Loucy (cell line): ENCODE measurements around the gene MALT1.

Experiments
- H2AFZ ChIP-seq: fragments of 200-600 bp; sonication (generic); 2 replicates; pipeline ENCODE4 v1.6.0; 2016; ENCODE audit warnings: antibody characterized with exemption, mild to moderate bottlenecking, low read length, moderate library complexity
- H3F3A ChIP-seq: fragments of 200-600 bp; 2 replicates; pipeline ENCODE4 v1.6.0; 2016; ENCODE audit warnings: antibody characterized with exemption, low read depth, mild to moderate bottlenecking
- H3K27me3 ChIP-seq: fragments of 200-600 bp; sonication (generic); 2 replicates; pipeline ENCODE4 v1.6.1; 2014; ENCODE audit warnings: low read length, mild to moderate bottlenecking; ENCODE audit not compliant: insufficient read depth, poor library complexity, severe bottlenecking
- H3K36me3 ChIP-seq: fragments of 200-600 bp; sonication (generic); 2 replicates; pipeline ENCODE4 v1.6.1; 2016; ENCODE audit warnings: low read length; ENCODE audit not compliant: insufficient read depth
- H3K4me1 ChIP-seq: fragments of 200-600 bp; sonication (generic); 2 replicates; pipeline ENCODE4 v1.5.1; 2014; ENCODE audit warnings: low read length, mild to moderate bottlenecking; ENCODE audit not compliant: insufficient read depth, poor library complexity, severe bottlenecking
- H3K4me2 ChIP-seq: fragments of 200-600 bp; sonication (generic); 2 replicates; pipeline ENCODE4 v1.6.0; 2014; ENCODE audit warnings: antibody characterized with exemption, low read length, low read depth, mild to moderate bottlenecking; ENCODE audit not compliant: poor library complexity, severe bottlenecking
- H3K4me3 ChIP-seq: fragments of 200-600 bp; sonication (generic); 2 replicates; pipeline ENCODE4 v1.5.1; 2014; ENCODE audit warnings: low read length, mild to moderate bottlenecking, mixed read lengths; ENCODE audit not compliant: poor library complexity, severe bottlenecking
- H3K79me2 ChIP-seq: fragments of 200-600 bp; sonication (generic); 2 replicates; pipeline ENCODE4 v1.6.1; 2014; ENCODE audit warnings: low read length; ENCODE audit not compliant: insufficient read depth
- H3K9ac ChIP-seq: fragments of 200-600 bp; sonication (generic); 2 replicates; pipeline ENCODE4 v1.6.0; 2014; ENCODE audit warnings: mild to moderate bottlenecking, low read depth, low read length, moderate library complexity; ENCODE audit not compliant: poor library complexity, severe bottlenecking
- H3K9me2 ChIP-seq: fragments of 200-600 bp; sonication (generic); replicated peaks from 2 replicates; pipeline ENCODE4 v1.6.1; 2016; ENCODE audit warnings: low read depth, low read length, mixed read lengths
- H3K9me3 ChIP-seq: fragments of 200-600 bp; sonication (generic); 2 replicates; pipeline ENCODE4 v1.6.1; 2014; ENCODE audit warnings: mild to moderate bottlenecking, antibody characterized with exemption, low read length, low read depth; ENCODE audit not compliant: insufficient read depth
- H4K20me1 ChIP-seq: fragments of 200-600 bp; sonication (generic); 2 replicates; pipeline ENCODE4 v1.6.0; 2014; ENCODE audit warnings: antibody characterized with exemption, low read length, mild to moderate bottlenecking; ENCODE audit not compliant: insufficient read depth, poor library complexity, severe bottlenecking
- EZH2phosphoT487 ChIP-seq: fragments of 200-600 bp; IDR thresholded peaks from 2 replicates; pipeline ENCODE4 v1.6.1; 2018; ENCODE audit warnings: antibody characterized with exemption, mild to moderate bottlenecking, moderate library complexity, borderline replicate concordance
- TF ChIP-seq, protein P1 (sequence below): fragments of 200-600 bp; sonication (generic); conservative IDR thresholded peaks from 2 replicates; pipeline ENCODE4 v1.5.1; 2014; ENCODE audit warnings: mild to moderate bottlenecking, antibody characterized with exemption, low read length

Gene MALT1

GRCh38 chr18:58714821-58715220, 43.6 kb downstream of the MALT1 start:
- peaks cover 17% of the 10 kb centered on the region for H3K4me1 ChIP-seq
- no peaks in the 10 kb centered on the region for H3K9me3 ChIP-seq
- H3K9me2 ChIP-seq, result no peaks in the 10 kb centered on the region
- no peaks in the 10 kb centered on the region for H3F3A ChIP-seq
- H2AFZ ChIP-seq, result no peak overlapping the region
- H3K4me3 ChIP-seq, result no peak overlapping the region
- no peak overlapping the region for H3K4me2 ChIP-seq
- peaks cover 20% of the 10 kb centered on the region; the same call in 1 of the 2 replicates for H3K36me3 ChIP-seq
- no peaks in the 10 kb centered on the region for H3K79me2 ChIP-seq
- H4K20me1 ChIP-seq, result no peaks in the 10 kb centered on the region
- H3K27me3 ChIP-seq, result no peaks in the 10 kb centered on the region
- no peak overlapping the region for H3K9ac ChIP-seq
- TF ChIP-seq, protein P1, sequence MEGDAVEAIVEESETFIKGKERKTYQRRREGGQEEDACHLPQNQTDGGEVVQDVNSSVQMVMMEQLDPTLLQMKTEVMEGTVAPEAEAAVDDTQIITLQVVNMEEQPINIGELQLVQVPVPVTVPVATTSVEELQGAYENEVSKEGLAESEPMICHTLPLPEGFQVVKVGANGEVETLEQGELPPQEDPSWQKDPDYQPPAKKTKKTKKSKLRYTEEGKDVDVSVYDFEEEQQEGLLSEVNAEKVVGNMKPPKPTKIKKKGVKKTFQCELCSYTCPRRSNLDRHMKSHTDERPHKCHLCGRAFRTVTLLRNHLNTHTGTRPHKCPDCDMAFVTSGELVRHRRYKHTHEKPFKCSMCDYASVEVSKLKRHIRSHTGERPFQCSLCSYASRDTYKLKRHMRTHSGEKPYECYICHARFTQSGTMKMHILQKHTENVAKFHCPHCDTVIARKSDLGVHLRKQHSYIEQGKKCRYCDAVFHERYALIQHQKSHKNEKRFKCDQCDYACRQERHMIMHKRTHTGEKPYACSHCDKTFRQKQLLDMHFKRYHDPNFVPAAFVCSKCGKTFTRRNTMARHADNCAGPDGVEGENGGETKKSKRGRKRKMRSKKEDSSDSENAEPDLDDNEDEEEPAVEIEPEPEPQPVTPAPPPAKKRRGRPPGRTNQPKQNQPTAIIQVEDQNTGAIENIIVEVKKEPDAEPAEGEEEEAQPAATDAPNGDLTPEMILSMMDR, result no peak
- no peak for TF ChIP-seq EZH2phosphoT487

GRCh38 chr18:58715540-58715939, 44.3 kb downstream of the MALT1 start:
- Histone ChIP-seq H3K79me2 (no peaks in the 10 kb centered on the region), H3F3A (no peaks in the 10 kb centered on the region), H4K20me1 (no peaks in the 10 kb centered on the region), H3K9me2 (no peaks in the 10 kb centered on the region), H2AFZ (no peak overlapping the region), H3K4me2 (peak overlapping the region; percentile 44), H3K9ac (no peak overlapping the region), H3K36me3 (peaks cover 15% of the 10 kb centered on the region; the same call in 1 of the 2 replicates), H3K9me3 (no peaks in the 10 kb centered on the region), H3K4me1 (peaks cover 17% of the 10 kb centered on the region), H3K4me3 (no peak overlapping the region), H3K27me3 (no peaks in the 10 kb centered on the region)
- TF ChIP-seq EZH2phosphoT487, result no peak
- TF ChIP-seq, protein P1, result no peak

DNA sequence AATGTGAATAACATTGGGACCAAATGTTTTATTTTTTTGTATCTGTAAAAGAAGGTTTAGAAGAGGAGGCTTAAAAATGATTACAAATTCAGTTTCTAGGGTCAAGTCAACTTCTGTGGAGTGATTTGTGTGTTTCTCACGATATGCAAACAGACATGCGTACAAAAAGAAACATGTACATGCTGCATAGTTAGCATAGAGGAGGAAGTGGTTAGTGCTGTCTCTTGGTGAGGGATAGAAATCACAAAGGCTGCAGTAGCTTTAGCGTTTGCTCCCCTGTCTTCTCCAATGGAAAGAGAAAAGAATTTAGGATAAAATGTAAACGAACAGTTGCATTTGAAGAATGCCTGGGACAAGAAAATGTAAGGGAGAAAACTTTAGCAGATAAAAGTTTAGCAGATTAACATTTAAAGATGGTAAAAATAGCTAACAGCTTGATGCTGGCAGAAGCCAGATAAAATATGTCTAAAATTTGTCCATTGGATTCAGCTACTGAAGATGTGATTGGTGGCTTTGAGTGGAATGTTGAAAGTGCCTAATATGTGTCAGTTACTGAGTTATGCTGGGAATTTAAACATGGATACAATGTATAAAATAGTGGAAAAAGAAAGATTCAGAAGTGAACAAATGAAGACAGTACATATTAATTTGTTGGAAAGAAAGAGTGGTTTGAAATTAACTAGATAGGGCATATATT, 44.9 kb downstream of the MALT1 start:
- TF ChIP-seq, protein P1, result no peak
- no peak for TF ChIP-seq EZH2phosphoT487
- Histone ChIP-seq H3K9ac (no peak overlapping the region), H4K20me1 (no peaks in the 10 kb centered on the region), H3K36me3 (peaks cover 15% of the 10 kb centered on the region; the same call in 1 of the 2 replicates), H3K4me1 (peaks cover 17% of the 10 kb centered on the region), H2AFZ (no peak overlapping the region), H3K9me3 (no peaks in the 10 kb centered on the region), H3K27me3 (no peaks in the 10 kb centered on the region), H3K4me3 (no peak overlapping the region), H3K79me2 (no peaks in the 10 kb centered on the region), H3F3A (no peaks in the 10 kb centered on the region), H3K4me2 (peak overlapping the region; percentile 44), H3K9me2 (no peaks in the 10 kb centered on the region)
